ENCODE data around the gene C22orf23.

C22orf23 gene

DNA sequence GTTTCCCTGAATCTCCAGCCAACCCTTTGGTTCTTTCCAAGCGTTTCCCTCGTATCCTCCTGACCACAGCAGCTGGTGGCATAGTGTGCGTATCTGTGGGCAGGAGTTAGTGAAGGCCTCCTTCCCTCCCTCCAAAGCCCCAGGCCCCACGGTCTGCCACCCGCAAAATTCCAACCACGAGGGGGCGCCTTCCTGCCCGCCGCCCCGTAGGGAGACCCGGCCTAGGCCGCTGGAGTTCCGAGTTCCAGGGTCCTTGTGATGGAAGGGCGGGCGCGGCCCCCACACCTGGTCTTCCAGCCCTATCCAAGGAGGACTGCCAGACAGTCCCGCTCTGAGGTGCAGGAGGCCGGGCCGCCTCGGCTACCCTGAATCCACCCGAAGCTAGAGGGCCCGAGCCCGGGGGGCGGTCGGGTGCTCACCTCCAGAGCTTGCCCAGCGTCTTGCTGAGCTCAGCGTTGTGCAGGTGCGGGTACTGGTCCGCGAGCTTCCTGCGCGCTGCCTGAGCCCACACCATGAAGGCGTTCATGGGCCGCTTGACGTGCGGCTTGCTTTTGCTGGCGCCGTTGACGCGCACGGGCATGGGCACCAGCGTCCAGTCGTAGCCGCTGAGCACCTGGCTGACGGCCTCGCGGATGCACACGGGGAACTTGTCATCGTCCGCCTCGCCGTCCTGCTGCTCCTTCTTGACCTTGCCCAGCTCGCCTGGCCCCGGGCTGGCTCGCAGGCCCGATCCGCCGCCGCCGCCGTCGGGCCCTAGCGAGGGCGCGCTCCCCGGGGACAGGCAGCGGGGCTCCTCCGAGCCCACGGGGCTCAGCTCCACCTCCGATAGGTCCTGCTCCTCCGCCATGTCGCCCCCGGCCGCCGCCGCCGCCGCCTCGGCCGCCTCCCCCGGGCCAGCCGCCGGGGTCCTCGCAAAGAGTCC, 29.8 kb upstream of the C22orf23 start:
- no peaks in the 10 kb centered on the region for H3K79me2 ChIP-seq
- no peak overlapping the region for H2AFZ ChIP-seq
- no peak overlapping the region for H3K27ac ChIP-seq
- no peak overlapping the region for H3K4me2 ChIP-seq (ENCODE audit: low read length)
- H3K27me3 ChIP-seq (ENCODE audit: control insufficient read depth, insufficient read depth, low read length) = no peaks in the 10 kb centered on the region
- TF ChIP-seq, protein P1, sequence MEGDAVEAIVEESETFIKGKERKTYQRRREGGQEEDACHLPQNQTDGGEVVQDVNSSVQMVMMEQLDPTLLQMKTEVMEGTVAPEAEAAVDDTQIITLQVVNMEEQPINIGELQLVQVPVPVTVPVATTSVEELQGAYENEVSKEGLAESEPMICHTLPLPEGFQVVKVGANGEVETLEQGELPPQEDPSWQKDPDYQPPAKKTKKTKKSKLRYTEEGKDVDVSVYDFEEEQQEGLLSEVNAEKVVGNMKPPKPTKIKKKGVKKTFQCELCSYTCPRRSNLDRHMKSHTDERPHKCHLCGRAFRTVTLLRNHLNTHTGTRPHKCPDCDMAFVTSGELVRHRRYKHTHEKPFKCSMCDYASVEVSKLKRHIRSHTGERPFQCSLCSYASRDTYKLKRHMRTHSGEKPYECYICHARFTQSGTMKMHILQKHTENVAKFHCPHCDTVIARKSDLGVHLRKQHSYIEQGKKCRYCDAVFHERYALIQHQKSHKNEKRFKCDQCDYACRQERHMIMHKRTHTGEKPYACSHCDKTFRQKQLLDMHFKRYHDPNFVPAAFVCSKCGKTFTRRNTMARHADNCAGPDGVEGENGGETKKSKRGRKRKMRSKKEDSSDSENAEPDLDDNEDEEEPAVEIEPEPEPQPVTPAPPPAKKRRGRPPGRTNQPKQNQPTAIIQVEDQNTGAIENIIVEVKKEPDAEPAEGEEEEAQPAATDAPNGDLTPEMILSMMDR (IDR thresholded peaks at IDR 0.05) = no peak
- H3K9ac ChIP-seq = no peak overlapping the region
- no peaks in the 10 kb centered on the region for H3K36me3 ChIP-seq (ENCODE audit: control insufficient read depth, insufficient read depth, low read length)
- H3K9me3 ChIP-seq (ENCODE audit: control insufficient read depth, low read length) = no peaks in the 10 kb centered on the region
- no peak overlapping the region for H3K4me3 ChIP-seq (ENCODE audit: low read depth, low read length)
- no peaks in the 10 kb centered on the region for H3K4me1 ChIP-seq

DNA sequence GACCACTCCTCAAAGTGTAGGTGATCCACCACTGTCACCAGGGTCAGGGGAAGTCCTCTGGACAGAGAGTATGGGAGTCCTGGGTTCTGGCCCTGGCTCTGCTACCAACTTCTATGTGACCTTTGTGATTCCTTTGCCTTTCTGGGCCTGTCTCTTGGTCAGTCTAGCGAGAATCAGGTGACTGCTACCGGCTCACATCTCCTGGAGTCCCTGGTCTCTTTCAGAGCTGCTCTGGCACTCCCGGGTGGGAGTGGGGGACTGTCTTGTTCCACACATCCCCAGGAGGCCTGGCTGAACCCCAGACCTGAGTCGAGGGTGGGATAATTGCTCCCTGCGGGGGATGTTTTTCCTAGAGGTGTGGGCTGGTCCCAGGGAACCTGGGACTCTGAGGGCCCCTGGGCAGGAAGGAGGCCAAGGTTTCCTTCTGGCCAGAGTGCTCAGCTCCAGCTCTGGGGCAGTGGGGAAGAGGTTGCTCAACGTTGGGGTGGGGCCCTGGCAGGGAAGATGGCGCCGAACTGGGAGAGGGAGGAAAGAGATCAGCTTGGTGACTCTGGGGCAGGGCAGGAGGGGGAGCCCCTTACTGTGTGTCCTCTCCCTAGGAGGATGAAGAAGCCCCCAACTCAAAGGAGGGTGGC, 28.9 kb upstream of the C22orf23 start:
- TF ChIP-seq, protein P1 (IDR thresholded peaks at IDR 0.05) = no peak
- H3K36me3 ChIP-seq (ENCODE audit: control insufficient read depth, insufficient read depth, low read length) = no peaks in the 10 kb centered on the region
- no peak overlapping the region for H2AFZ ChIP-seq
- H3K79me2 ChIP-seq = no peaks in the 10 kb centered on the region
- no peak overlapping the region for H3K27ac ChIP-seq
- no peak overlapping the region for H3K9ac ChIP-seq
- no peak overlapping the region for H3K4me3 ChIP-seq (ENCODE audit: low read depth, low read length)
- no peaks in the 10 kb centered on the region for H3K27me3 ChIP-seq (ENCODE audit: control insufficient read depth, insufficient read depth, low read length)
- H3K4me2 ChIP-seq (ENCODE audit: low read length) = no peak overlapping the region
- H3K4me1 ChIP-seq = no peaks in the 10 kb centered on the region
- no peaks in the 10 kb centered on the region for H3K9me3 ChIP-seq (ENCODE audit: control insufficient read depth, low read length)

DNA sequence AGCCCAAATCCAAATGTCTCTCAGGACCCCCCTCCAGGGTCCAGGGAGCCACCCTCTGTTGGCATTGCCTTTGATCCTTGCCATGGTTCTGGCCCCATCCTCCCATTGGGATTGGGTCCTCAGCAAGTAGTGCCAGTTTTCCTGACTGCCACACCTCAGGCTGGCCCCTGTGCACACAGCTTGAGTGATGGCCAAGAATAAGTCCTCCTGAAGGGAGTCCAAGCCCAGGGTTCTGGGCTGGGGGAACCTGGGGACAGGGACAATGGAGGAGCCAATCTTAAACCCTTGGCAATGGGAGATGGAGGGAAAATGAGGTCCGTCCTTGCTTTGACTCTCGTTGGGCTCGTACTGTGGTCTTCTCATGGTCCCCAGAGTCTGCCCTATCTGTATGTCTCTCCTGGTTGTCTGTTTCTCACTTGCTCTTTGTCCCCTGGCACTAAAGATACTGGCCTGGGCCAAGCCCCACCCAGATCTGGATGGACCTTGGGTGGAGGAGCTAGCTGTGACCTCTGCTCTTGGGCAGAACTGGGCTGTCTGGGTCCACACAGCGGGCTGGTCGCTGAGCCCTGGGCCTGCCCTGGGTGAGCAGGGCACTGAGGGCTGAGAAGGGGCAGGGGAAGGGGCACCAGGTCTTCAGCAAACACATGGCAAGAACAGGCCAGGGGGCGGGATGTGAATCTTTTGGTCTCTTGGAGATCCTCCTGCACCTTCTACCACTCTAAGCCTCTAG, 28.0 kb upstream of the C22orf23 start:
- no peak overlapping the region for H3K9ac ChIP-seq
- no peak overlapping the region for H3K4me3 ChIP-seq (ENCODE audit: low read depth, low read length)
- no peak overlapping the region for H3K27ac ChIP-seq
- H3K4me2 ChIP-seq (ENCODE audit: low read length) = no peak overlapping the region
- H3K27me3 ChIP-seq (ENCODE audit: control insufficient read depth, insufficient read depth, low read length) = no peaks in the 10 kb centered on the region
- no peaks in the 10 kb centered on the region for H3K36me3 ChIP-seq (ENCODE audit: control insufficient read depth, insufficient read depth, low read length)
- H3K79me2 ChIP-seq = no peaks in the 10 kb centered on the region
- no peak overlapping the region for H2AFZ ChIP-seq
- H3K9me3 ChIP-seq (ENCODE audit: control insufficient read depth, low read length) = no peaks in the 10 kb centered on the region
- TF ChIP-seq, protein P1 (IDR thresholded peaks at IDR 0.05) = no peak
- no peaks in the 10 kb centered on the region for H3K4me1 ChIP-seq

DNA sequence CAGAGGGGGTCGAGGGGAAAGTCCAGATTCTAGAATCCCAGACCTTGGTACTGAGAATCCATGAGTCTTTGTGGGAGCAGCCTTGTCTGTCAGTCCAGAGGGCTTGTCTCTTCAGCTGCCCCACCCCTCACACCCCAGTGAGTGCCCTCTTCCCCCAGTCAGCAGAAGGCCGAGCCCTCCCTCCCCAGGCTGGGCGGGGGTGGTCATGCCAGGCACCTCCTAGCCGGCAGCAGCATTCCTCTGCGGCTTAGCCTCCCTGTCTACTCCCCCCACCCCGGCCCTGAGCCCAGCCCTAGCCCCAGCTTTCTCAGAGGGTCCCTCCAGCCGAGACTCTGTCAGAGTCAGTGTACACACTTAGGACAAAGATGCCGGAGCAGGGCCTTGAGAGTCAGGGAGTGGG, 26.4 kb upstream of the C22orf23 start:
- no peak overlapping the region for H3K27ac ChIP-seq
- no peaks in the 10 kb centered on the region for H3K9me3 ChIP-seq (ENCODE audit: control insufficient read depth, low read length)
- H3K9ac ChIP-seq = no peak overlapping the region
- no peak overlapping the region for H2AFZ ChIP-seq
- TF ChIP-seq, protein P1 (IDR thresholded peaks at IDR 0.05) = no peak
- no peak overlapping the region for H3K4me2 ChIP-seq (ENCODE audit: low read length)
- no peak overlapping the region for H3K4me3 ChIP-seq (ENCODE audit: low read depth, low read length)
- H3K27me3 ChIP-seq (ENCODE audit: control insufficient read depth, insufficient read depth, low read length) = no peaks in the 10 kb centered on the region
- no peaks in the 10 kb centered on the region for H3K4me1 ChIP-seq
- no peaks in the 10 kb centered on the region for H3K79me2 ChIP-seq
- H3K36me3 ChIP-seq (ENCODE audit: control insufficient read depth, insufficient read depth, low read length) = no peaks in the 10 kb centered on the region
